ENCODE measurements around the gene SLC5A1.

- TF ChIP-seq POLR2AphosphoS5 (IDR thresholded peaks at IDR 0.05) (no peak), CTCF (IDR thresholded peaks at IDR 0.05; ENCODE audit: poor library complexity, severe bottlenecking) (no peak), RAD21 (conservative IDR thresholded peaks at IDR 0.05) (no peak), TAF1 (IDR thresholded peaks at IDR 0.05; ENCODE audit: low read depth) (no peak), EZH2 (IDR thresholded peaks at IDR 0.05; ENCODE audit: borderline replicate concordance, insufficient read depth, low read length, poor library complexity, severe bottlenecking) (no peak), EP300 (conservative IDR thresholded peaks at IDR 0.05; ENCODE audit: poor library complexity, severe bottlenecking) (no peak), REST (IDR thresholded peaks at IDR 0.05; ENCODE audit: borderline replicate concordance) (no peak), SMC3 (conservative IDR thresholded peaks at IDR 0.05; ENCODE audit: poor library complexity) (no peak)
Observed at GRCh38 chr22:32079130-32080089, 36.3 kb downstream of the SLC5A1 start.

Data from neural cell (in vitro differentiated cells).